Subcutaneous adipose tissue (tissue), 4 donors: ENCODE data around the gene FAM193B. TPM values are rescaled to one million over a fixed set of nuclear protein-coding genes. Genes with fewer than 3 reads are reported as not detected.

Experiments used
- CTCF ChIP-seq: fragments of 450-650 bp; IDR thresholded peaks from one replicate; pipeline ENCODE4 v1.5.1; 2016; ENCODE audit warnings: low read depth, mild to moderate bottlenecking, control low read depth, antibody characterized with exemption, moderate library complexity
- total RNA-seq, 4 donors: library from RNA; depleted of rRNA; stranded (reverse); fragments of >200 nt; gene quantifications; one replicate each; pipeline ENCODE4 v1.1.0, GENCODE V29; 2016

The FAM193B gene
- total RNA-seq, 4 donors from 2014 or later, result 25.8 to 95.5 (median 35.5) TPM

- TF ChIP-seq CTCF, result no peak
These were observed 38.5 kb upstream of the FAM193B start for GRCh38 chr5:177592905-177593304.

DNA sequence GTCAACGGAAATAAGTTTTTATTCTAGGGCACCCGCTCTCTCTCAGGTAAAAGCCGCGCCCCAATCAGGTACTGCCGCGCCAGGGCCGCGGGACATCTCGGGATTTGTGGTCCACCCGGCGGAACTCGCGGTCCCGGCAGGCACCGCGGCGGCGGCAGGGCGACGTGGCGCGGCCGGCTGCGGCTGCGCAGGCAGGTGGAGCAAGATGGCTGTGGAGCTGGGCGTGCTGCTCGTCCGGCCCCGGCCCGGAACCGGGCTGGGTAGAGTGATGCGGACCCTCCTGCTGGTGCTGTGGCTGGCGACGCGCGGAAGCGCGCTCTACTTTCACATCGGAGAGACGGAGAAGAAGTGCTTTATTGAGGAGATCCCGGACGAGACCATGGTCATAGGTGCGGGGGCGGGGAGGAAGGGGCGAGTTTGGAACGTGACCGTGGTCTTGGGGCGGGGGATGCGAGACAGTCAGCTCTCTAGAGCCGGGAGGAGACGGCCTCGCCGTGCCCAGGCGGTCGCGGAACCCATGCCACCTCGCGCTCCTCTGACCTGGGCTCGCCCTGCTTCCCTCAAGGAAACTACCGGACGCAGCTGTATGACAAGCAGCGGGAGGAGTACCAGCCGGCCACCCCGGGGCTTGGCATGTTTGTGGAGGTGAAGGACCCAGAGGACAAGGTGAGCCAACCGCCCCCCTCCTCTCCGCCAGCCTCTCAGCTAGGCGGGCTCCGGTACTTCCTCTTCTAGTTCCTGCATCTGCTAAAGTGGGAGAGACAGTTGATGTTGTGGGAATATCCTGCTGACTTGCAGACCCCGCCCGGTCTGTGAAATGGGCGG lies 37.9 kb upstream of the FAM193B start, which contains the start of gene TMED9:
Gene TMED9, plus strand, starts transcription at position 194 of the 825 bp plus-strand sequence. Its CDS starts 12 bp downstream, at position 206.
- TF ChIP-seq CTCF, result no peak

DNA sequence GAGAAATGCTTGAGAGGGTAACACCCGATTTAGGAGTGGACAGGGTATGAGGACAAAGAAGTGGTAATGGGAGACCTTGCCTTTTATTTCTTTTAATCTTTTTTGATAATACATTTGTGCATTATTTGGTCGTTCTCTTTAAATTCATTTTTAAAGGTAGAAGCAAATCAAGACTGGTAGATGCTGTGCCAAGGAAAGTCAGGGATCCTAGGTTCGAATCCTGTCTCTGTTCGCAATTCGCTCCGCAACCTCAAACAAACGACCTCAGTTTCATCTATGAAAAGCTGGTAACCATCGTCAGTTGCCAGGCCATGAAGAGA lies 37.3 kb upstream of the FAM193B start:
- TF ChIP-seq CTCF, result no peak

GRCh38 chr5:177590406-177590805 lies 36.0 kb upstream of the FAM193B start:
- TF ChIP-seq CTCF, result no peak

GRCh38 chr5:177588413-177588909 lies 34.1 kb upstream of the FAM193B start:
- TF ChIP-seq CTCF, result no peak

GRCh38 chr5:177578316-177578715 lies 24.0 kb upstream of the FAM193B start:
- no peak for TF ChIP-seq CTCF

GRCh38 chr5:177576169-177576568 lies 21.8 kb upstream of the FAM193B start:
- no peak for TF ChIP-seq CTCF
